WTC11 (cell line): ENCODE results near the gene SAFB2. TPM values are rescaled to one million over a fixed set of nuclear protein-coding genes. Genes with fewer than 3 reads are reported as not detected.

Source experiments
- ATAC-seq: fragments of 200-7000 bp; cut with Tn5 transposase; 2 replicates; pipeline ENCODE4 v1.10.0; 2021; ENCODE audit warnings: mild to moderate bottlenecking, moderate library complexity
- CTCF ChIA-PET: fragments of 300-600 bp; sonication (Branson Sonifier 250); formaldehyde crosslinking; loops from one replicate; lab custom pipeline; 2021; ENCODE audit warnings: antibody characterized with exemption; lab: Charles Lee
- POLR2A ChIA-PET: fragments of 350-600 bp; sonication (Branson Sonifier 250); formaldehyde crosslinking; loops from one replicate; lab custom pipeline; 2021; ENCODE audit warnings: antibody characterized with exemption; lab: Charles Lee
- DNase-seq: peaks from one replicate; pipeline ENCODE4 v3.0.0; 2021; ENCODE audit warnings: low spot score
- H3K27ac Mint-ChIP-seq: 2 replicates; pipeline ENCODE4 v1.8.0; 2021; ENCODE audit warnings: mixed read lengths
- H3K27me3 Mint-ChIP-seq: 2 replicates; pipeline ENCODE4 v1.8.0; 2021; ENCODE audit warnings: low read depth, mild to moderate bottlenecking, moderate library complexity, mixed read lengths
- H3K36me3 Mint-ChIP-seq: 2 replicates; pipeline ENCODE4 v1.8.0; 2021; ENCODE audit warnings: mixed read lengths
- H3K4me1 Mint-ChIP-seq: 2 replicates; pipeline ENCODE4 v1.8.0; 2022; ENCODE audit warnings: mixed read lengths
- H3K4me3 Mint-ChIP-seq: 2 replicates; pipeline ENCODE4 v1.8.0; 2021; ENCODE audit warnings: mild to moderate bottlenecking, moderate library complexity, mixed read lengths
- H3K9me3 Mint-ChIP-seq: 2 replicates; pipeline ENCODE4 v1.8.0; 2021; ENCODE audit warnings: mixed read lengths
- ATF1 ChIP-seq: sonication (generic); formaldehyde crosslinking; IDR thresholded peaks from 2 replicates; pipeline ENCODE4 v1.8.1; 2023; ENCODE audit warnings: mild to moderate bottlenecking, moderate library complexity, missing genetic modification reagents
- FOXK1 ChIP-seq: sonication (generic); formaldehyde crosslinking; IDR thresholded peaks from 2 replicates; pipeline ENCODE4 v1.8.0; 2022; ENCODE audit warnings: mild to moderate bottlenecking, moderate library complexity, missing genetic modification reagents
- FOXP1 ChIP-seq: sonication (generic); formaldehyde crosslinking; IDR thresholded peaks from 2 replicates; pipeline ENCODE4 v1.8.0; 2022; ENCODE audit warnings: missing genetic modification reagents, mild to moderate bottlenecking, moderate library complexity, borderline replicate concordance
- NR1H2 ChIP-seq: sonication (generic); formaldehyde crosslinking; IDR thresholded peaks from 2 replicates; pipeline ENCODE4 v1.9.0; 2021; ENCODE audit warnings: mild to moderate bottlenecking, moderate library complexity, missing genetic modification reagents
- PRRX2 ChIP-seq: fragments of 250-450 bp; sonication (Bioruptor Pico); IDR thresholded peaks from 2 replicates; pipeline ENCODE4 v1.8.0; 2021; ENCODE audit warnings: mild to moderate bottlenecking
- TEAD1 ChIP-seq: sonication (generic); formaldehyde crosslinking; IDR thresholded peaks from 2 replicates; pipeline ENCODE4 v1.8.0; 2022; ENCODE audit warnings: mild to moderate bottlenecking, missing genetic modification reagents
- TEAD4 ChIP-seq: sonication (generic); formaldehyde crosslinking; IDR thresholded peaks from 2 replicates; pipeline ENCODE4 v1.8.0; 2022; ENCODE audit warnings: mild to moderate bottlenecking, missing genetic modification reagents
- ZNF121 ChIP-seq: sonication (generic); formaldehyde crosslinking; IDR thresholded peaks from 2 replicates; pipeline ENCODE4 v1.8.0; 2023; ENCODE audit warnings: missing genetic modification reagents
- ZNF138 ChIP-seq: sonication (generic); formaldehyde crosslinking; conservative IDR thresholded peaks from 2 replicates; pipeline ENCODE4 v1.8.1; 2022; ENCODE audit warnings: mild to moderate bottlenecking, moderate library complexity, missing genetic modification reagents
- ZNF219 ChIP-seq: sonication (generic); formaldehyde crosslinking; IDR thresholded peaks from 2 replicates; pipeline ENCODE4 v1.8.0; 2023; ENCODE audit warnings: missing genetic modification reagents, mild to moderate bottlenecking, borderline replicate concordance
- ZNF232 ChIP-seq: sonication (generic); formaldehyde crosslinking; IDR thresholded peaks from 2 replicates; pipeline ENCODE4 v1.8.0; 2022; ENCODE audit warnings: mild to moderate bottlenecking, missing genetic modification reagents
- ZNF263 ChIP-seq: sonication (generic); formaldehyde crosslinking; IDR thresholded peaks from 2 replicates; pipeline ENCODE4 v1.8.1; 2022; ENCODE audit warnings: low read depth, mild to moderate bottlenecking, moderate library complexity, missing genetic modification reagents
- ZNF423 ChIP-seq: fragments of 250-450 bp; sonication (Bioruptor Pico); IDR thresholded peaks from 2 replicates; pipeline ENCODE4 v2.1.2; 2022; ENCODE audit warnings: mild to moderate bottlenecking, moderate library complexity
- total RNA-seq: library from RNA; stranded (reverse); gene quantifications from 3 replicates; pipeline ENCODE4 v1.2.3, GENCODE V29; 2021
- TF ChIP-seq, protein P1 (sequence below): sonication (generic); formaldehyde crosslinking; IDR thresholded peaks from 2 replicates; pipeline ENCODE4 v1.8.0; 2023; ENCODE audit warnings: missing genetic modification reagents, mild to moderate bottlenecking, borderline replicate concordance
- TF ChIP-seq, protein P2 (sequence below): sonication (generic); formaldehyde crosslinking; conservative IDR thresholded peaks from 2 replicates; pipeline ENCODE4 v1.8.1; 2023; ENCODE audit warnings: mild to moderate bottlenecking, low read depth, missing genetic modification reagents, moderate library complexity
- TF ChIP-seq, protein P3 (sequence below): fragments of 250-450 bp; sonication (Bioruptor Pico); IDR thresholded peaks from 2 replicates; pipeline ENCODE4 v1.9.0; 2021; ENCODE audit warnings: mild to moderate bottlenecking
- TF ChIP-seq, protein P4 (sequence below): sonication (generic); formaldehyde crosslinking; IDR thresholded peaks from 2 replicates; pipeline ENCODE4 v1.8.0; 2023; ENCODE audit warnings: mild to moderate bottlenecking, missing genetic modification reagents

SAFB2 gene
- total RNA-seq, 1 experiment from 2014 or later = 100 TPM

DNA sequence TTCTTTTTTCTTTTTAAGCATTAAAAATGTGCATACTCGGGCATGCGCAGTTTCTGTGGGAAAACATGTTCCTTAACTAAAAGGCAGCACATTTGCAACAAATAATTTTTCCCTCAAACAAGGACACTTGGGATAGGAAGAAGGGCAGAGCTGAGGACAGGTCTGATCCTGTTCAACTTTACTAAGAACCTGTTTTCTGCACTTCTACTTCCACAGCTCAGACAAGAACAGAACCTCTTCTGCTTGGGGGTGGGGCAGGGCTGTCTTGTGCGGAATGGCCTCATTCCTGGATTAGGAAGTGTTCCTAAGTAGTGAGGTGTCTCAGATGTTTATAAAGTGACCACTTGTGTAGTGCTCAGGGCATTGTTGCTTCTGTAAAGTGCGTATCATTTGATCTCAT is 18.6 kb upstream of the SAFB2 start (continued):
- TF ChIP-seq ZNF219 (CRISPR knock-in tag) (no peak), ZNF121 (CRISPR knock-in tag) (no peak), FOXK1 (no peak), FOXP1 (CRISPR knock-in tag) (no peak), ZNF138 (no peak), ZNF263 (CRISPR knock-in tag) (no peak)
- TF ChIP-seq, protein P1, sequence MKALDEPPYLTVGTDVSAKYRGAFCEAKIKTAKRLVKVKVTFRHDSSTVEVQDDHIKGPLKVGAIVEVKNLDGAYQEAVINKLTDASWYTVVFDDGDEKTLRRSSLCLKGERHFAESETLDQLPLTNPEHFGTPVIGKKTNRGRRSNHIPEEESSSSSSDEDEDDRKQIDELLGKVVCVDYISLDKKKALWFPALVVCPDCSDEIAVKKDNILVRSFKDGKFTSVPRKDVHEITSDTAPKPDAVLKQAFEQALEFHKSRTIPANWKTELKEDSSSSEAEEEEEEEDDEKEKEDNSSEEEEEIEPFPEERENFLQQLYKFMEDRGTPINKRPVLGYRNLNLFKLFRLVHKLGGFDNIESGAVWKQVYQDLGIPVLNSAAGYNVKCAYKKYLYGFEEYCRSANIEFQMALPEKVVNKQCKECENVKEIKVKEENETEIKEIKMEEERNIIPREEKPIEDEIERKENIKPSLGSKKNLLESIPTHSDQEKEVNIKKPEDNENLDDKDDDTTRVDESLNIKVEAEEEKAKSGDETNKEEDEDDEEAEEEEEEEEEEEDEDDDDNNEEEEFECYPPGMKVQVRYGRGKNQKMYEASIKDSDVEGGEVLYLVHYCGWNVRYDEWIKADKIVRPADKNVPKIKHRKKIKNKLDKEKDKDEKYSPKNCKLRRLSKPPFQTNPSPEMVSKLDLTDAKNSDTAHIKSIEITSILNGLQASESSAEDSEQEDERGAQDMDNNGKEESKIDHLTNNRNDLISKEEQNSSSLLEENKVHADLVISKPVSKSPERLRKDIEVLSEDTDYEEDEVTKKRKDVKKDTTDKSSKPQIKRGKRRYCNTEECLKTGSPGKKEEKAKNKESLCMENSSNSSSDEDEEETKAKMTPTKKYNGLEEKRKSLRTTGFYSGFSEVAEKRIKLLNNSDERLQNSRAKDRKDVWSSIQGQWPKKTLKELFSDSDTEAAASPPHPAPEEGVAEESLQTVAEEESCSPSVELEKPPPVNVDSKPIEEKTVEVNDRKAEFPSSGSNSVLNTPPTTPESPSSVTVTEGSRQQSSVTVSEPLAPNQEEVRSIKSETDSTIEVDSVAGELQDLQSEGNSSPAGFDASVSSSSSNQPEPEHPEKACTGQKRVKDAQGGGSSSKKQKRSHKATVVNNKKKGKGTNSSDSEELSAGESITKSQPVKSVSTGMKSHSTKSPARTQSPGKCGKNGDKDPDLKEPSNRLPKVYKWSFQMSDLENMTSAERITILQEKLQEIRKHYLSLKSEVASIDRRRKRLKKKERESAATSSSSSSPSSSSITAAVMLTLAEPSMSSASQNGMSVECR (CRISPR knock-in tag) = no peak

DNA sequence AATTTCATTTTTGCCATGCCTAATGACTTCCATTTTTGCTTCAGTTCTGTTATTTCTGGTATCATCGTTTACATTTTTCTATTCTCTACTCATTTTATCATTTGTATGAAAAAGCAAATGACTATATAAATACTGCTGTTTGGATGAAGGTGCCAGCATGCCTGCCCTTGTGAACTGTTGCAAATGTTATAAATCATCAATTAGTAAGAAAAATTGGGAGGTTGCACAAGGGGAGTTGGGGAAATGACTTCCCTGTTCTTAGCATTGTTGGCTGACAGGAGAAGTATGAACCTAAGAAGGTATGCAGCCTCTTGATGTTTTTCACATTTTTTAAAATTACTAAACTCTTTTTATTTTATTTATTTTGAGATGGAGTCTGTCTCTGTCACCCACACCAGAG is 15.4 kb upstream of the SAFB2 start:
- TF ChIP-seq ZNF232 (no peak), TEAD1 (CRISPR knock-in tag) (no peak)
- TF ChIP-seq, protein P2, sequence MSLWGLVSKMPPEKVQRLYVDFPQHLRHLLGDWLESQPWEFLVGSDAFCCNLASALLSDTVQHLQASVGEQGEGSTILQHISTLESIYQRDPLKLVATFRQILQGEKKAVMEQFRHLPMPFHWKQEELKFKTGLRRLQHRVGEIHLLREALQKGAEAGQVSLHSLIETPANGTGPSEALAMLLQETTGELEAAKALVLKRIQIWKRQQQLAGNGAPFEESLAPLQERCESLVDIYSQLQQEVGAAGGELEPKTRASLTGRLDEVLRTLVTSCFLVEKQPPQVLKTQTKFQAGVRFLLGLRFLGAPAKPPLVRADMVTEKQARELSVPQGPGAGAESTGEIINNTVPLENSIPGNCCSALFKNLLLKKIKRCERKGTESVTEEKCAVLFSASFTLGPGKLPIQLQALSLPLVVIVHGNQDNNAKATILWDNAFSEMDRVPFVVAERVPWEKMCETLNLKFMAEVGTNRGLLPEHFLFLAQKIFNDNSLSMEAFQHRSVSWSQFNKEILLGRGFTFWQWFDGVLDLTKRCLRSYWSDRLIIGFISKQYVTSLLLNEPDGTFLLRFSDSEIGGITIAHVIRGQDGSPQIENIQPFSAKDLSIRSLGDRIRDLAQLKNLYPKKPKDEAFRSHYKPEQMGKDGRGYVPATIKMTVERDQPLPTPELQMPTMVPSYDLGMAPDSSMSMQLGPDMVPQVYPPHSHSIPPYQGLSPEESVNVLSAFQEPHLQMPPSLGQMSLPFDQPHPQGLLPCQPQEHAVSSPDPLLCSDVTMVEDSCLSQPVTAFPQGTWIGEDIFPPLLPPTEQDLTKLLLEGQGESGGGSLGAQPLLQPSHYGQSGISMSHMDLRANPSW (CRISPR knock-in tag) = no peak
- Mint-ChIP-seq H3K9me3 (no peaks in the 10 kb centered on the region), H3K4me1 (peaks cover 5% of the 10 kb centered on the region), H3K36me3 (peaks cover 17% of the 10 kb centered on the region), H3K27me3 (no peaks in the 10 kb centered on the region; the same call in 1 of the 2 replicates), H3K4me3 (no peak overlapping the region), H3K27ac (peak overlapping the region; percentile 36; the same call in 1 of the 2 replicates)
- no peak for DNase-seq
- no peak for ATAC-seq
- ChIA-PET POLR2A (no interaction called here), CTCF (no interaction called here)

DNA sequence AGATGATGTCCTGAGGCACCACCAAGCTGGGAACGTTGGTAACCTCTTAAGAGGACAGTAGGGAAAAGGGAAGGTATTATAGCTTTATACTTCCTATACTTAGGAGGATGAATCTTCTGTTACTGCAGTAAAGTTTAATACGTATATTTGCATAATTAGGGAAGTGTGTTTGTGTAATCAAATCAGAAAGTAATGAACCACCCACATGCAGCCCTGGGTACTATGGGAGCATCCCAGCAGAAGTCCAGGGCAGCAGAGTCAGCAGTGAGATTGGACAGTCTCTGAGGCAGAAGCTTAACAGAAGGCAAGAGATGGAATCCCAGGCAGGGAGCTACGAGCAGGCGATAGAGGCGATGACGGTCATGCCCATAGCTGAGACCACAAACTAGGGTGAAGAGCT is 12.9 kb upstream of the SAFB2 start:
- peaks cover 3% of the 10 kb centered on the region for H3K4me1 Mint-ChIP-seq

More for the DNA sequence above, 12.9 kb upstream of the SAFB2 start:
- CTCF ChIA-PET = no interaction called here
- TF ChIP-seq PRRX2 = no peak
- no peak for TF ChIP-seq ATF1 (CRISPR knock-in tag)
- TF ChIP-seq NR1H2 (CRISPR knock-in tag) = no peak
- no peak for TF ChIP-seq ZNF232
- TF ChIP-seq ZNF423 (CRISPR knock-in tag) = no peak
- TF ChIP-seq, protein P3, sequence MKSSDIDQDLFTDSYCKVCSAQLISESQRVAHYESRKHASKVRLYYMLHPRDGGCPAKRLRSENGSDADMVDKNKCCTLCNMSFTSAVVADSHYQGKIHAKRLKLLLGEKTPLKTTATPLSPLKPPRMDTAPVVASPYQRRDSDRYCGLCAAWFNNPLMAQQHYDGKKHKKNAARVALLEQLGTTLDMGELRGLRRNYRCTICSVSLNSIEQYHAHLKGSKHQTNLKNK = no peak
- TF ChIP-seq, protein P4, sequence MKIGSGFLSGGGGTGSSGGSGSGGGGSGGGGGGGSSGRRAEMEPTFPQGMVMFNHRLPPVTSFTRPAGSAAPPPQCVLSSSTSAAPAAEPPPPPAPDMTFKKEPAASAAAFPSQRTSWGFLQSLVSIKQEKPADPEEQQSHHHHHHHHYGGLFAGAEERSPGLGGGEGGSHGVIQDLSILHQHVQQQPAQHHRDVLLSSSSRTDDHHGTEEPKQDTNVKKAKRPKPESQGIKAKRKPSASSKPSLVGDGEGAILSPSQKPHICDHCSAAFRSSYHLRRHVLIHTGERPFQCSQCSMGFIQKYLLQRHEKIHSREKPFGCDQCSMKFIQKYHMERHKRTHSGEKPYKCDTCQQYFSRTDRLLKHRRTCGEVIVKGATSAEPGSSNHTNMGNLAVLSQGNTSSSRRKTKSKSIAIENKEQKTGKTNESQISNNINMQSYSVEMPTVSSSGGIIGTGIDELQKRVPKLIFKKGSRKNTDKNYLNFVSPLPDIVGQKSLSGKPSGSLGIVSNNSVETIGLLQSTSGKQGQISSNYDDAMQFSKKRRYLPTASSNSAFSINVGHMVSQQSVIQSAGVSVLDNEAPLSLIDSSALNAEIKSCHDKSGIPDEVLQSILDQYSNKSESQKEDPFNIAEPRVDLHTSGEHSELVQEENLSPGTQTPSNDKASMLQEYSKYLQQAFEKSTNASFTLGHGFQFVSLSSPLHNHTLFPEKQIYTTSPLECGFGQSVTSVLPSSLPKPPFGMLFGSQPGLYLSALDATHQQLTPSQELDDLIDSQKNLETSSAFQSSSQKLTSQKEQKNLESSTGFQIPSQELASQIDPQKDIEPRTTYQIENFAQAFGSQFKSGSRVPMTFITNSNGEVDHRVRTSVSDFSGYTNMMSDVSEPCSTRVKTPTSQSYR (CRISPR knock-in tag) = no peak
- TF ChIP-seq TEAD4 (CRISPR knock-in tag) = no peak
- Mint-ChIP-seq H3K9me3 (no peaks in the 10 kb centered on the region), H3K4me3 (no peak overlapping the region), H3K27me3 (no peaks in the 10 kb centered on the region; the same call in 1 of the 2 replicates), H3K36me3 (peaks cover 4% of the 10 kb centered on the region), H3K27ac (peak overlapping the region; percentile 35)
- POLR2A ChIA-PET = interaction anchor here (1.4 kb wide), 1 partner anchor 13 kb away, joined by 6 read pairs; the partner anchor contains the start of genes SAFB and SAFB2
- DNase-seq (no peak), ATAC-seq (no peak)
